Progenitor cell of endocrine pancreas (in vitro differentiated cells): ENCODE results near the gene YAE1. TPM values are rescaled to one million over a fixed set of nuclear protein-coding genes. Genes with fewer than 3 reads are reported as not detected.

Experiments
- DNase-seq: peaks from one replicate; pipeline ENCODE4 v3.0.0; 2021; ENCODE audit warnings: low spot score; ENCODE audit not compliant: unreplicated experiment
- H3K27ac Mint-ChIP-seq: 2 replicates; pipeline ENCODE4 v1.8.0; 2021; ENCODE audit warnings: mild to moderate bottlenecking, moderate library complexity, mixed read lengths
- H3K27me3 Mint-ChIP-seq: 2 replicates; pipeline ENCODE4 v1.8.0; 2021; ENCODE audit warnings: mixed read lengths
- H3K36me3 Mint-ChIP-seq: 2 replicates; pipeline ENCODE4 v1.8.0; 2022; ENCODE audit warnings: mixed read lengths; ENCODE audit not compliant: insufficient read depth
- H3K4me1 Mint-ChIP-seq: 2 replicates; pipeline ENCODE4 v1.8.0; 2021; ENCODE audit warnings: low read depth, mixed read lengths
- H3K4me3 Mint-ChIP-seq: 2 replicates; pipeline ENCODE4 v1.8.0; 2021; ENCODE audit warnings: low read depth, mild to moderate bottlenecking, moderate library complexity, mixed read lengths
- H3K9me3 Mint-ChIP-seq: 2 replicates; pipeline ENCODE4 v1.8.0; 2021; ENCODE audit warnings: low read depth, mixed read lengths
- CTCF ChIP-seq: fragments of 200-600 bp; sonication (generic); IDR thresholded peaks from one replicate; pipeline ENCODE4 v1.5.0; 2021; ENCODE audit warnings: antibody characterized with exemption, mild to moderate bottlenecking; ENCODE audit not compliant: unreplicated experiment
- total RNA-seq: library from RNA; stranded (reverse); gene quantifications from 2 replicates; pipeline ENCODE4 v1.2.1, GENCODE V29; 2021

YAE1 gene
- total RNA-seq, 1 donor from 2014 or later = 35.0 TPM

GRCh38 chr7:39621261-39621660 is 55.1 kb downstream of the YAE1 start:
- TF ChIP-seq CTCF = no peak
- no peak for DNase-seq
- Mint-ChIP-seq H3K9me3 (no peaks in the 10 kb centered on the region), H3K4me3 (no peak overlapping the region), H3K4me1 (peaks cover 30% of the 10 kb centered on the region), H3K36me3 (no peaks in the 10 kb centered on the region), H3K27ac (no peak overlapping the region), H3K27me3 (no peaks in the 10 kb centered on the region)

- no peak for DNase-seq
- H3K36me3 Mint-ChIP-seq = no peaks in the 10 kb centered on the region
- H3K9me3 Mint-ChIP-seq = no peaks in the 10 kb centered on the region
- H3K4me1 Mint-ChIP-seq = peaks cover 30% of the 10 kb centered on the region
- no peaks in the 10 kb centered on the region for H3K27me3 Mint-ChIP-seq
- no peak for TF ChIP-seq CTCF
- peak overlapping the region; percentile 99 for H3K27ac Mint-ChIP-seq
- H3K4me3 Mint-ChIP-seq = peak overlapping the region; percentile 90
Measured at GRCh38 chr7:39621784-39622411, 55.7 kb downstream of the YAE1 start.

Other genes with a start within 250 kb of the YAE1 start
- gene RALA, start 57.2 kb downstream of the YAE1 start, total RNA-seq = 39.6 and 42.4 TPM in 2 replicates